Amygdala (tissue), 56 donors: ENCODE measurements around the gene PIK3R4.

Source experiments
- DNase-seq, 56 donors: peaks; one replicate each; lab custom pipeline; 2025; lab: John Stamatoyannopoulos, UW

Gene PIK3R4

DNA sequence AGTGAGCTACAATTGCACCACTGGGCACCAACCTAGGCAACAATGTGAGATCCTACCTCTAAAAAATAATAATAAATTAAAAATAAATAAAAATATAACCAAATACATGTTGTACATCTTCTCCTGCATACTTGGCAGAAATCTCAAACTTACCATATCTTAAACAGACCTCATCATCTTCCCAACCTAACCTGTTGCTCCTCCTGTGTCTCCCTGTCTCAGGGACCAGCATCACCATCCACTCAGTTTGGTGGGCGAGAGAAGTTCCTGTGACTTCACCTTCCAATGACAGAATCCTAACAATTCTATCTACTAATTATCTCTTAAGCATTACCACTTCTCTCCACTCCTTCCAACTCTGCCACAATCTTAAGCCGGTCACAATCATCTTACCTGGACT lies 3.3 kb downstream of the PIK3R4 start:
- no peak for DNase-seq

DNA sequence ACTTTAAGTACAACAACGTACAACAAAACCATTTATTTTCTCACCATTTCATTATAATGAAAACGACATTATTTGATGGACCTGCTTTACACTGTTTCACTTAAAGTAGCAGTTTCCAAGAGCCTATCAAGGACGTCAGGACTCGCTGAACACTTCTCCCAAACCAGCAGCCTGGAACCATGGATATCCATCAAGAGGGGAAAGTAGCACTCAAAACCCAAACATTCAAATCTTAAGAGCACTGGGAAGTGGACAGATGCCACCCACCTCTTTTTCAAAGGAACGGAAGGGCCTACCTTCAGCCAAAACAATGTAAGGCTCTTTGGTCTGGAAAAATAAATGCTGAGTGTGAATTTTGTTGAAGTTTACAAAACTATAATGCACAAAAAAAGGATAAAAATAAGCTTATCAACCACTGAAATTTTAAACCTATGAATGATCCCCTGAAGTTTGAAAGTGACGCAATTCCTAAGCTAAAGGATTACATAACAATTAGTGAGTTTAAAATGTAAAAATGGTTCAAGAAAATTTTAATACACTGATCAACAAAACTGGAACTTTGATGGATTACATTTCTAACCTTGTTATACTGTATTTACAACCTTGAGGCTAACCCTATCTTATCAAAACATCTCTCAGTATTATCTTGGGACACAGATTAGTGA lies 4.6 kb downstream of the PIK3R4 start:
- no peak for DNase-seq

DNA sequence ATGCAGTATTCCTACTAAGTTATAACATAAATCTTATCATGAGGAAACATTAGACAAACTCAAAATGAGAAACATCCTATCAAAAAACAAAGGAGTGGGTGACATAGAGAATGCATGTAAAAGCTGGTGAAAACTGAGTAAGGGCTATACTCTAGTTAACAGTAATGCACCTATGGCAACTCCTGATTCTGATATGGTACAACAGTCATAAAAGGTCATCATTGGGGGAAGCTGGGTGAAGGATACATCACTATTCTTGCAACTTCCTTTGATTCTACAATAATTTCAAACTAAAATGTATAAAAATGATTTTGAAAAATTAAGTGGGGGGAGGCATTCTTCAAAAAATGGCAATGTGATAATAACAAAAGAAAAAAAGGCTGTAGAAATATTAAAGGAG lies 6.8 kb downstream of the PIK3R4 start:
- no peak for DNase-seq

DNA sequence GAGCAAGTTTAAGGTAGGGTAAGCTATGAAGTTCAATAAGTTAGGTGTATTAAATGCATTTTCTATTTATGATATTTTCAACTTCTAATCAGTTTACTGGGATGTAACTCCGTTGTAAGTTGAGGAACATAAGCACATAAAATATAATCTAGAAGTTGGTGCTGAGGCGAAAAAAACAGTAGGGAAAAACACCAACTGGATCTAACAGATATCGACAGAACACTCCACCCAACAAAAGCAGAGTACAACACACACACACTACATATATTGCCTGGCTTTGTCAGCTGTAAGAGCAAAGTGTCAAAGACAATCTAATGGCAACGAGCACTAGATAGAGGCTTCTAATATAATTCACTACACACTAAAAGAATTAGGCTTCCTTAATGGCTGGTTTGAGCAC lies 8.4 kb downstream of the PIK3R4 start:
- DNase-seq, result no peak

DNA sequence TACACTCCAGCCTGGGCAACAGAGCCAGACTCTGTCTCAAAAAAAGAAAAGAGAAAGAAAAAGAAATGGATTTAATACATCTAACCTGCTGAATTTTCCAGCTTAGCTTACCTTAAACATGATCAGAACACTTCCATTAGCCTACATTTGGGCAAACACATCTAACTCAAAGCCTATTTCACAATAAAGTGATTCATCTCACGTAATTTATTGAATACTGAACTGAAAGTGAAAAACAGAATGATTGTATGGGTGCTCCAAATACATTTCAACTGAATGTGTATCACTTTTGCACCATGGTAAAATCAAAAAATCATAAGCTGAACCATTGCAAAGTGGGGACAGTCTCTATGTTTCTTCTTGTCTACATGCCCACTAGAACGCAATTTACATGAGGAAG lies 9.0 kb downstream of the PIK3R4 start:
- DNase-seq, result no peak

DNA sequence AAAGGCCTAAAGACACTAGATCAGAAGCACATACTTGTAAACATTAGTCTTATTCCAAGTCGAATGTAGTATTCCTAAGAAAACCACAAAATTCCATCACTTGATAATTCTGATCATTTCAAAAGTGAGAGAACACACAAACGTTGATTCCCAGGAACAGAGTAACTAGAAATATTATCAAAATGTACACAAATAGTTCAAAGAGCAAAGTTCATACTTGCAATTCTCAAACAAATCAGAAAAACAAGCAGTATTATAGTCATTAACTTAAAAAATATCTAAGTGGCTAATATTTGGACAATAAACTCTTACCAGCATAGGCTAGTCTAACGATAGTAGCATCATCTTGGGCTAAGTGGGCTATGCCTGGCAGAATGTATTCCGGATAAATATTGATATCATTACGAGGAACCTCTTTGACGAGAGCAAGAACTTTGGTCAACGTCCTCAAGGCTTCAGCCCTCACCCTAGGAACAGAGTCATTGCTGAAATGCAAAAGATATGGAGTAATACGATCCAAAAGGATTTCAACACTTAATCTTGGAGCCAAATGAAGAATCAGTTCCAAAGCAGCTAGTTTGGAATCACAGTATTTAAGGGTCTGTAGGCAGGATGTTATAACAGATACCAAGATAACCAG lies 13.3 kb downstream of the PIK3R4 start:
- DNase-seq, result no peak

DNA sequence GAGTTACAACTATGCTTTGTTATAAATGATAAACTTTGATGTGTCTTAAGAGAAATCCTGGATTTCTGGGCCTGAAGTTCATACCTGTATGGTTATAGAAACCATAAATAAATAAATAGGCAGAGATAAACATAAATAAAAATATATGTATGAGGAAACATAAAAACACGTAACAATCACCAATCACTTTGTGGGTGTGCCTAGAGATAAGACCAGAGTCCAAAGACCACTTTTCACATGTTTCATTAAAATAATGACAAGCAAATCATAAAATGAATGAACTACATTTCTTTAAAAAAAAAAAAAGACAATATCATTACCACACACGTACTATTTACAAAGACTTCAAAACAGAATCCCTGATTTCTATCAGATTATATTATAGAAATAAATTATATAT lies 14.1 kb downstream of the PIK3R4 start:
- no peak for DNase-seq

DNA sequence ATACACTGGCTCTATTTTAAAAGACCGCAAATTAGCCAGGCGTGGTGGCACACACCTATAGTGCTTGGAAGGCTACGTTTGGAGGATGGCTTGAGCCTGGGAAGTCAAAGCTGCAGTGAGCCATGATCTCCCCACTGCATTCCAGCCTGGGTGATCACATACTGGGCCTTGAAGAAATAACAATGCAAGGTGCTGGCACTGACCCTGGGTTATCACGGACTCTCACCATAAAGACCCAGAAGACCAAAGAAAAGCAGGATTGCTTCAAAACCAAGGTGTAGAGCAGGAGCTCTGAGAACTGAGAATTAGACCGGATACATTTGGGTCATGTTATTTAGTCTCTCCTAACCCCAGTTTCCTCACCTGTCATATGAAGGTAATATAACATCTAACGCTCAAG lies 14.8 kb downstream of the PIK3R4 start:
- no peak for DNase-seq

DNA sequence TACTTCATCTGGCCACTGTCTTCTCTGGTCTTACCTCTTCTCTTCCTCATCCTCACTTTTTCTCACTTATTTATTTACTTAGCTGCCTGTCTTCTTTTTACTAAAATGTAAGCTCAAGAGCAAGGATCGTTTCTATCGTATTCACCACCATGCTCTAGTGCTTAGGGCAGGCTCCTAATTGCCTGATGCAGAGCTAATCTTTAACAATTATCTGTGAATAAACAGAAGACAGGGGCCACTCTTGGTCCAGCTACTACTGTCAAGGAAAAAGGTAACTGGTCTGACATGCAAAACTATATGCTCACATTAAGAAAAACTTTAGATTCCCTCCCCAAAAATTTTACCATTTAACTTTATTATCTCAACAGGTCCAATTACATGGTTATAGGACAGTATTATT lies 17.5 kb downstream of the PIK3R4 start:
- no peak for DNase-seq

DNA sequence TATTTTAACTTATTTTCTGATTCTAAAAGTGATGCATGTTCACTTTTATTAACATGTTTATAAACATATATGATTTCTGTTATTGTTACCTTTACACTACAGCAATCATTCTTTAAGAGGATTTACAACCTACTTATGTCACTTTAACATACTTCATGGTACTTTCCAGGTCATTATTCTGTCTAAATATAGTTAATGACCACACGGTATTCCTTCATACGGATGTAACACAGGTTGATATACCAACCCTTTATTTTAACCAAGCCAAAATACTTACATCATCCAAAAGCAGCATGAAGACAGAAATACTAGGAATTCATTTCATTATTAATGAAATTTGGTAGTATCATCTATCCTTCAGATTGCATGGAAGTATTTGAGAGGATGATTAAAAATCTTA lies 18.6 kb downstream of the PIK3R4 start:
- no peak for DNase-seq

DNA sequence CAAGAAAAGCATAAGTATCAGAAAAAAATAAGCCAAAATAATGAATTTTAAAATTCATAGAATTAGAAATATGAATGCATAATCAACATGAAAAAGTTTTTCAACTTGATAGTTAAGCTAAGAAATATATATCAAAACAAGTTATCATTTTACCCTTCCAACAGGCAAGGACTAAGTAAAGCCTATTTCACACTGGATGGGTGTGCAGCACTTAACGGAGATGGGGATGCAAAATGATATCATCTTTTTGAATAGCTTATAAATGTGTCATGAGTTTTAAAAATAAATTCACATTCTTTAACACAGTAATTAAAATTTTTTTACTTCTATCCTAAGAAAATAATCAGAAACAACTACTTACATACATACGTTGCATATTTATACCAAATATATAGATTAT lies 20.9 kb downstream of the PIK3R4 start:
- no peak for DNase-seq

DNA sequence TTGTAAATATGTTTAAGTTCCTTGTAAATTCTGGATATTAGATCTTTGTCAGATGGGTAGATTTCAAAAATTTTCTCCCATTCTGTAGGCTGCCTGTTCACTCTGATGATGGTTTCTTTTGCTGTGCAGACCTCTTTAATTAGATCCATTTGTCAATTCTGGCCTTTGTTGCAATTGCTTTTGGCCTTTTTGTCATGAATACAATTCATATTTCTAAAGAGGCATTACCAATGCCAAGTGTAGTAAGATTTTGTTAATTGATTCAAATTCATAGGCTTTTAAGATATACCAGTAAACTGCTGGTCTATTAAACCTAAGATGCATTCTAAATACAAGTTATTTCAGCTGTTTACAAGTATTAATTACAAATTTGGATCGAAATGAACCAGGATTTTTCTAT lies 31.0 kb downstream of the PIK3R4 start:
- DNase-seq, result no peak

DNA sequence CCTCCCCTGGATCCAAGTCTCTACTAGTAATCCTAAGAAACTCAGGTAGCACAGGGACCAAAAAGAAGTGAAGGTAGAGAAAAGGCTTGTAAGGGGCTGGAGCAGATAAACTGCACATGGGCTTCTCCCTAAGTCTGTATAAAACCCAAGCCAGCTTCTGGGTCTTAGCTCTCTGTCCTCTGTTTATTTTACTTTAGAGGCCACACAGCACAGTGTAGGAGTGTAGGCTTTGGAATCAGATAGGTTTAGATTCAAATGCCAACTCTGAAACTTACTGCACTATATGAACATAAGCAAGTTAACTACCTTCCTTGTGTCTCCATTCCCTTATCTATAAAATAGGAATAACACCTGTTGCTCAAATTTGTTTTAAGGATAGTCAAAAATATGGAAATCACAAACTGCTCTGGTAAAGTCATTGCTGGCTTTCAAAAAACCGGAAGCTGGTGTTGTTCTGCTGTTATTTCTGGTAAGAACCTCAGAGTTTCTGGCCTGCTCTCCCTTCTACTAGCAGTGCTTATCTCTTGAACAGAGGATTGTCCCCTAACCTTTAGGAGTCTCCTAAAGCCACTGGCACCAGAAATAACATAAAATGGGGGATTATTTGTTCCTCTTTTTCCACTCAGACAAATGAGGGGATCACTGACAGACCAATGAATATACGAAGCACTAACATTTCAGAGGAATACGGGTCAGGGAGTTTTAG lies 33.8 kb downstream of the PIK3R4 start:
- DNase-seq, result no peak

DNA sequence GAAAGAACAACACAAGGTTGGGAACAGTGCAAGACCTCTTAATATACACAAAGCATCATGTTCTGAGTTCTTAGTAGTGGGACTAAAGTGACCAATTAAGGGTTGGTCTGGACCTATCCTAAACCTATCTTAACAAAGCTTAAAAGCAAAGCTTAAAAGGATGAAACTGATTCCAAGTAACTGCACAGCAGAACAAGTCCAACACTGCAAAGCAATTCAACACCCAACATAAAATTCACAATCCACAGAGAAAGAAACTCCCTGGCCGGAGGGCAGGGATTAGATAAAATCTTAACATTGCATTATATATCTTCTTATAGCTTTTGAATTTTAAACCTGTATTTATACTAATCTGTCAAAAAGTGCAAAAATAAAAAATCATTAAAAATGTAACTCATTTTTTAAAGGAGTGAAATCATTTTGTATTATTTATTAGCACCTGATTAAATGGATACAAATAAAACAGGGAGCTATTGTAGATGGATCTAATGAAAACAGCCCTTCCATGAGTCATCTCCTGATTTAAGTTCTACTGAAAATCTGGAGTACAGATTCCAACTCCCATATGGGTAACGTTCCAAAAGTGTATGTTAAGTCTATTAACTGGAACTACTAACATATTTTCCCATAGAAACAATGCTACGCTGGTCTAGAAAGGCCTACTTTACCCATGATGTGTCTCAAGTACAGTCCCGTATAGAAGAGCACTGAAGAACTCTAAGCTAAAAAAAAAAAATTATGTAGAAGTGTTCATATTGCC lies 34.9 kb downstream of the PIK3R4 start:
- no peak for DNase-seq

DNA sequence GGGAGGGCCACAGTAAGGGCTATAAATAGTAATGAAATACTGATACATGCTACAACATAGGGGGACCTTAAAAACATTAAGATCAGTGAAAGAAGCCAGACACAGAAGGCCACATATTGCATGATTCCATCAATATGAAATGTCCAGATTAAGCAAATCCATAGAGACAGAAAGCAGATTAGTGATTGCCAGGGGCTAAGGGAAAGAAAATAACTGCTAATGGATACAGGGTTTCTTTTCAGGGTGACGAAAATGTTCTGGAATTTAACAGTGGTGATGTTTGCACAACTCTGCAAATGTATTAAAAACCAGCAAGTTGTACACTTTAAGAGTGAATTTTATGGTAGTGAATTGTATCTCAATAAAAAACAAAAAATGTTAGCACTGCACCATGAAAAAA lies 37.0 kb downstream of the PIK3R4 start:
- no peak for DNase-seq

DNA sequence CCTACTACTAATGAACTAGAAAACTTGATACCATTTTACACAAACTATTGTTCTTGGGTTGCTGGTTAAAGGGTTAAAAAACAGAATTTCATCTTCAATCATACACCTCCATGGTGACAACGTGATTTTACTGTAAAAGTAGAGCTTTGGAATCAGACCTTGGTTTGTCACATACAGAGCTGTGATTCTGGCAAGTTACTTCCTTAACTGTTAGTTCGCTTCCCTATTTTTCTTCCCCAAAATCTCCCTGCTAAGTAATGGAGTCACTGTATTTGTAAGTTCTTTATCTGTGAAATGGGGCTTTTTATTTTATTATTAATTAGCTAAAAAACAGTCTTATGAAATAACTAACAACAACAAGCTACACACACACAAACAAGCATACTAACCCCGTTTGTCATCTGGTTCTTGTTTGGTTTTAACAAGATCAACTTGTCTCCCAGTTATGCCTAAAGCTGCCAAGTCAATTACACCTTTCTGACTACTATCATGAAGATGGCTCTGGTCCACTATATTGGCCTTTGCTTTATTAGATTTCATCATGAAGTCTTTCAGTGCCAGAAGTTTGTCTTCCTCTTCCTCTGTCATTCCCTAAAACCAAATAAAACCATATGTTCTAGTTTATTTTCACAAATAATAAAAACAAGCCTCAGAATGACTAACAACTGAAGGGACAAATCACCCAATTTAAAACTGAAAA lies 38.6 kb downstream of the PIK3R4 start:
- no peak for DNase-seq

DNA sequence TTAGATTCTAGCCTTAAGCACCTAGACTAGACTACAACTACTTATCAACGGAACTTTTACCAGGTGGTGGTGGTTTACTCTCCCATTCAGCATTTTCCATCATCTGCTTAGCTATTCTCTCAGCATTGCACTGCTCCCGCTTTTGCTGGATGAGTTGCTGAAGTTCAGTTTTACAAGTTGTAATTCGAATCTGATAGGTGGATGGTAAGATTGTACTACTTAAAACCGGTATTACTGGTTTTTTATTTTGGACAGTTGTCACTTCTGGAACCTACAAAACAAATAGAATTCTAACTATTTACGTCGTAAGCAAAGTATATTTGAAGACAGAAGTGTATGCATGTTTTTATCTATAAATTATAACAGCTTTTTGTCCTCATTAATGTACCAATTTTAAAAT lies 41.1 kb downstream of the PIK3R4 start:
- DNase-seq, result no peak

DNA sequence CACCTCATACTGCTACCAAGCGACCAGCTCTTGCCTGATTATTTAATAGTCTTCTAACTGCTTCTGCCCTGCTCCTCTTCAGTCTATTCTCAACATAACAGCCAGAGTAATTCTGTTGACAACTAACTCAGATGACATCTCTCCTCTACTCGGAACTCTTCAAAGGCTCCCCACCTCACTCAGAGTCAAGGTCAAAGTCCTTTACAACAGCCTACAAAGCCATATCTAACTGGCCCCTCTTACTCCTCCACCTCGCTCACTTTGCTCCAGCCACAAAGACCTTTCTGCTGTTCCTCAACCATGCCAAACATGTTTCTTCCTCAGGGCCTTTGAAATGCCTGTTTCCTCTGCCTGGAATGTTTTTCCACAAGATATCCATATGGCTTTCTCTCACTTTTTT lies 43.6 kb downstream of the PIK3R4 start:
- no peak for DNase-seq

DNA sequence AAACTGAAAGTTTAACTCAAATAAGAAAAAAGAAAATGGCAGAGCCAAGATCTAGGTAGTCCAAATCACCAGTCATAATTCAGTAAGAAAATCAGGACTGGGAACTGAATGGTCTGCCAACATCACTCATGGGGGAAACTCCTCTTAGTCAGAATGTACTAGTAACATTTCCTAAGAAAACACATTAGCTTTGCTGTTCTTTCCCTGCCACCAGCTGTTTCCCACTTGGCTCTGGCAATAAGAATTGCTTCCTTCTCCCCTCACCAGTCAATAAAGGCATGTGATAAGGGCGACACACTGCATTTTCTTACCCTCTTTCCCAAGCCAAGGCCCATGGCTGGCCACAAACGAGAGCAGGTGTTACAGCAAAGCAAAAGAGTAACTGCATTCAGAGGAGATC lies 46.1 kb downstream of the PIK3R4 start:
- DNase-seq, result no peak

DNA sequence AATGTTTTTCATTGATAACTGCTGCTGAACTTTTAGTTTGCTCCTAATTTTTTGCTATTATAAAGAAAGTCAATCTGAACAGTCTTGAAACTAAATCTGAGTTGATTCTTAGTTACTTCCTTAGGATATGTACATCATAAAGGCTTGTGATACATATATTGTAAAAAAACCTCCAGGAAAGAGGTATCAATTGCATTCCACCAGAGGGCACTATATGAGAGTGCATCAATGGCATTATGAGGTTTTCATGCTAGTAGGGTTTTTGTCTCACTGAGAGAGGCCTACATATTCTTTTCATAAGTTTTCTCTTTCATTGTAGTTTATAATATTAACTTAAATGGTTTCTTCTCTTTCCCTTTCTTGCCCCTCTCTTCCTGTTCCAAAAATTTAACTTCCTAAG lies 46.9 kb downstream of the PIK3R4 start:
- DNase-seq, result no peak

DNA sequence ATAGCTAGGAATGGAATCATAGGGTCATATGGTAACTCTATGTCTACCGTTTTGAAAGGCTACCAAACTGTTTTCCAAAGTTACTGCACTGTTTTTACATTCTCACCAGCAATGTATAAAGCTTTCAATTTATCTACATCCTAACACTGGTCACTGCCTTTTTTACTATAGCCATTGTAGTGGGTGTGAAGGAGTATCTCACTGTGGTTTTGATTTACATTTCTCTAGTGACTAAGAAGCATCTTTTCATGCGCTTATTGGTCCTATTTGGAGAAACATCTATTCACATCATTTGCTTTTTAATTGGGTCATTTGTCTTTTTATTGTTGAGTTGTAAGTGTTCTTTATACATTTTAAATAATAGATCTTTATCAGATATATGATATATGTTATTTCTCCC lies 53.3 kb downstream of the PIK3R4 start:
- DNase-seq, result no peak
